ENCODE measurements around the gene SMARCD1.
"Not testable (repeated sequence)": the region's sequence is repeated elsewhere in the genome, so short reads cannot be mapped to it uniquely, and the experiment has no call there.

SMARCD1 gene

DNA sequence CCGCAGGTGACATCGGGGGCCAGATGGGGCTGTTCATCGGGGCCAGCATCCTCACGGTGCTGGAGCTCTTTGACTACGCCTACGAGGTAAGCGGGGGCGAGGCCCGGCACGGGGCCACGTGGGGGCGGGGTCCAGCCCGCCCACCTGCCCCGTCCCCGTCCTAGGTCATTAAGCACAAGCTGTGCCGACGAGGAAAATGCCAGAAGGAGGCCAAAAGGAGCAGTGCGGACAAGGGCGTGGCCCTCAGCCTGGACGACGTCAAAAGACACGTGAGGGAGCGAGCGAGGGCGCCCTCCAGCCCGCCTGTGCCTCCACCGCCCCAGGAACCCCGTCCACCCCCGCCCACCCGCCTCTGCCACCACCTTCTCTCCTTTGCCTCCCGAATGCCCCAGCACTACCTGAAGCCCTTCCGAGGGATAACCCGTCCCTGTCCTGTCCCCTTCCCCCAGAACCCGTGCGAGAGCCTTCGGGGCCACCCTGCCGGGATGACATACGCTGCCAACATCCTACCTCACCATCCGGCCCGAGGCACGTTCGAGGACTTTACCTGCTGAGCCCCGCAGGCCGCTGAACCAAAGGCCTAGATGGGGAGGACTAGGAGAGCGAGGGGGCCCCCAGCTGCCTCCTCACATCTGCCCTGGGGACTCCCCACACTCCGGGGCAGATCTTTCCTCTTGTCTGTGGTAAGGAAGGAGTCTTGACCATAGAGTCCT is 3.9 kb upstream of the SMARCD1 start:
- no peak for DNase-seq

DNA sequence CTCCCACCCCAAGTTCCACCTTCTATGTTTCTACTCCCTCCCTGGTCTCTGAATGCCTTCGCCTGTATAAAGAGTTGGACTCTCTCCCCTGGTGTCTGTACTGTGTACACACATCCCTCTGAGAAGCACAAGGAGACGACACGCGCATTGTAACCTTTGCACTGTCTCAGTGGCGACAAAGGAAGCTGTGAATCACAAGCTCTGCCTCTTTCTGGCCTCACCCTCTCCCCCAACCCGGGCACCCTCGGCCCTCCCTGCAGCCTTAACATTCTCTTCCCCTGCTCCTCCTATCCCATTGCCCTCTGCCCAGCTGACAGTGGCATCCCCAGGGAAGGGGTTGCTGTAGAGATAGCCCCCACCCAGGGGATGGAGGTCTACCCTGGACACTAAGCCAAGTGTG is 2.5 kb upstream of the SMARCD1 start:
- DNase-seq: no peak

DNA sequence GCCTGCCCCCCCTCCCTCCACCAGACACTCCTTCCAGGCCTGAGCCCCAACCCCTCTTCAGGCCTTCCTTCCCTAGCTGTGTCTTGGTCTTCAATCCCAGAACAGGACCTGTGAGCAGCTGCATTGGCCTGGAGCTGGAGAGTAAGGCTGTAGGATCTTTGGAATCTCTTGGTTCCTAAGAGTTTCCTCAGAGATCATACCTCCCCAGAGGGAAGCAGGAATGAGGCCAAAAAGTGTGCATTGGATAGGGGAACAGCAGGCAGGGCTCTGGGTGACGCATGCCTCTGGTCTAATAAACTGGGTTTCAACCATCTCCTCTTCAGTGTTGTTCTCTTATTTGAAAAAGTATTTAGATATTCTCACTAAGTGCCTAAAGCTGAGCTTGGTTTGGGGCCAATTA is 1.8 kb upstream of the SMARCD1 start:
- no peak for DNase-seq

DNA sequence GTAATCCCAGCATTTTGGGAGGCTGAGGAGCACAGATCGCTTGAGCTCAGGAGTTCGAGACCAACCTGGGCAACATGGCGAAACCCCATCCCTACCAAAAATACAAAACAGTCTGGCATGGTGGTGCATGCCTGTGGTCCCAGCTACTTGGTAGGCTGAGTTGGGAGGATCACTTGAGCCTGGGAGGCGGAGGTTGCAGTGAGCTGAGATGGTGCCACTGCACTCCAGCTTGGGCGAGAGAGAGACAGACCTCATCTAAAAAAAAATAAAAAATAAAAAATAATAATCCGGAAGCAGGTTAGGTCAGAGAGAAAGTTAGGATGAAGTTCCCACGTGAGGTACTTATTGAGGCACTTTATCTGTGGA is 750 bp upstream of the SMARCD1 start:
- not testable (repeated sequence) for DNase-seq

DNA sequence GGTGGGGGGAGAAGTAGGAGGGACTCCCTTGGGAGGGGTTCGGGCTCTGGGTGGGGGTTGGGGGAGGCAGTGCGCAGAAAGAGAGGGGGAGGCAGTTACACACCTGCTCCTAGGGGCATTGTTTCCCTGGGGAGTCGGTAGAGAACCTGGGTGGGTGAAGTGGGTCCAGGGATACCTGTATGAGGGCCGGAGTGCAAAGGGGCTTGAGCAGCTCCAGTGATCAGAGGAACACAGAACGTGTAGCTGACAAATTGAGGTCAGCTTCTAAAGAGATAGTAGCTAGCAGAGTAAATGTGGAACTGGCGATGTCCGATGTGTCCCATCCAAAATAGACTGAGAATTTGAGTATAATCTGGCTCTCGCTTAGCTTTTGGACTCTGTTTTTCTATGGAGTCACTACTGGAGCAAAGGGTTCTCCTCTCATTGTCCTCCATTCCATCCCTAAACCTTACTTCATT is 502 bp downstream of the SMARCD1 start:
- DNase-seq: no peak

DNA sequence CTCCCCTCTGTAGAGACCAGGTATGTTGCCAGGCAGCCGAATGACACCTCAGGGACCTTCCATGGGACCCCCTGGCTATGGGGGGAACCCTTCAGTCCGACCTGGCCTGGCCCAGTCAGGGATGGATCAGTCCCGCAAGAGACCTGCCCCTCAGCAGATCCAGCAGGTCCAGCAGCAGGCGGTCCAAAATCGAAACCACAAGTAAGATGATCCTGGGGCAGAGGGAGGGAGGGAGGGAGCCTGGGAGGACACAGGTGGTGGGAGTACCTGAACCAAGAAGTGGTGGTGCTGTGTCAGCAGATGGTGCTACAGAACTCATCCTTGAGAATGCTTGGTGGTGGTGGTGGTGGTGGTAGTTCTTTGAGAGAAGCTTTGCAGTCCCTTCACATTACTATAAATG is 1.0 kb downstream of the SMARCD1 start:
- no peak for DNase-seq

DNA sequence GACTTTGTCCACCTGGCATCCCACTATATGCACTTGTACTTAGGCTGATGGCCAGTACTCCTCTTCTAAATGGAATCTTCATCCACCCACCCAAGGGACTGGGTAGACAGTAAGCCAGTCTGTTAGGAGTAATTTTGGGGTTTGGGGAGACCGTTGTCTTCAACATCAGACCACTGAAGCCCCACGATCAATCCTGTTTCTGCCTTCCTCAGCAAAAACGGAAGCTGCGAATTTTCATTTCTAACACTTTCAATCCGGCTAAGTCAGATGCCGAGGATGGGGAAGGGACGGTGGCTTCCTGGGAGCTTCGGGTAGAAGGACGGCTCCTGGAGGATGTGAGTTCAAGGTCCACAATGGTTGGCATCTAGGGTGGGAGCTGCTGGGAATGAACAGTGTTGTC is 2.0 kb downstream of the SMARCD1 start:
- no peak for DNase-seq

DNA sequence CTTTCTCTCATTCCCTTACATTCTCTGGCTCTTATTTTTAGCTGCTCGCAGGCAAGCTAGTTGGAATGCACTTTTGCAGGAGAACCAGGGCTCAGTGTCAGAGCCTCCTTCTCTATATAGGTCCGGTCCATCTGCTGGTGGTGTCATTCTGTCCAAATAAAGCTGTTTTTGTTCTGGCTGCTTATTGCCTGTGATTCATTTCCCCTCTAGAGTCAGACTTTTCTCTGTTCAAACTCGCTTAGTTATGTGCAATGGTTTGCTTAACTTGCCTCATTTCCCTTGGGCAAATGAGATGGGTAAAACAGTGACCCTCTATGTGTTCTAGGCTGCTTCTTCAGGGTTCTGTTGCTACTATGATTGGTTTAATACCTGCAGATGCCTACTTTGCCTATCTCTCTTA is 2.9 kb downstream of the SMARCD1 start:
- DNase-seq: no peak

DNA sequence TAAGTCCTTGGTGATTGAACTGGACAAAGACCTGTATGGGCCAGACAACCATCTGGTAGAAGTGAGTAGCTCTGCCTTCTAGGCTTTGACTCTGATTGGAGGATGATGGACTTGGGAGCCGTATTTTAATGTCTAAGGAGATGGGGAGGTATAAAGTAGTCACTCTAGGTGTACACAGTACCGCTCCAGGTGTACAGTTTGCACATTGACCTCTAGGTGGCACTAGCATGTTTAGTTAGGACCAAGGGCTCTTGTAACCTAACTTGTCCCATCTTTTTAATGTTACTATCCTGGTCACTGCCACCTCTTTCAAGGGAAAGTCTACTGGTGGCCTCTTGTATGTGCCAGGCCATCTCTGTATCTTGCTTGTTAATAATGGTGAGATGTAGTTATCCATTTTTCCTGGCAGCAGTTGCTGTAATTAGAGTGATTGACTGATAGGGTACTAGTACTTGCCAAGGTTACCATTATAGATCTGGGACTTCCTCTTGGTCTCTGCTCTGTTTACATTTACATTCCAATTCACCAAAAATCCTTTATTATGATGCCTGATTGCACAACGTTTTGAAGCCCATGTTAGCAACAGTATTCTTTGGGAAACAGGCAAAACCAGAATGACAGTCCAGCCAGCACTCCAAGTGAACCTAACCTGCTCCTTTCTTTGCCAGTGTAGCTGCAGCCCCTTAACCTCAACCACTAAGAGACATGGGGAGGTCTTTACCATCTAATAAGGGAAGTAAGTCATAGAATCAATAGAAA is 3.6 kb downstream of the SMARCD1 start:
- peak; percentile 53 to 75 for DNase-seq

DNA sequence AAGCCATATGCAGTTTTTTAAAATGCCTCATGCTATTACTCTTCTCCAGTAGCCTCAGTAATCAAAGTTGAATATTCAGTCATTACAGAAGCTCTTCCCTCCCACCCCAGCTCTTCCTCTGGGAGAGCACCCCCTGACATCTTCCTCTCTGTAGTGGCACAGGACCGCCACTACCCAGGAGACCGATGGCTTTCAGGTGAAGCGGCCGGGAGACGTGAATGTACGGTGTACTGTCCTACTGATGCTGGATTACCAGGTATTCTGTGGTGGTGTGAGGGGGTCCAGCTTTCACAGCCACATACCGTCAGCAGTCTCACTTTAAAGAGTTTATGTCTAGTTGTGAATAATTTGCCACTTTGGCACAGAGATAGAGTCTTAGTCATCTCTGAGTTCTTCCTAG is 4.6 kb downstream of the SMARCD1 start:
- DNase-seq: no peak

DNA sequence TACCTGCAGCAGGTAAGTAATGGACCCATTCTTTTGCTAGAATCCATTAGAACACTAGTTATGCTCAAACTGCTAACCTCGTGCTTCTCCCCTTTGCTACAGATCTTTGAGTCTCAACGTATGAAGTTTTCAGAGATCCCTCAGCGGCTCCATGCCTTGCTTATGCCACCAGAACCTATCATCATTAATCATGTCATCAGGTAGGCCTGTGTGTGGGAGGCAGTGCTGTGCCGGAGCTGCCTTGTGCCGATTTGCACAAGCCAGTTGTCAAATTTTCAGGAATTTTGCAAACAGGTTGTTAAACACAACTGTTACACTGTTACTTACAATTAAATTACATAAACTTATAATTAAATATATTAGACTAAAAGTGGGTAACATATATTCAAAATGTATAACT is 5.2 kb downstream of the SMARCD1 start:
- DNase-seq: no peak

DNA sequence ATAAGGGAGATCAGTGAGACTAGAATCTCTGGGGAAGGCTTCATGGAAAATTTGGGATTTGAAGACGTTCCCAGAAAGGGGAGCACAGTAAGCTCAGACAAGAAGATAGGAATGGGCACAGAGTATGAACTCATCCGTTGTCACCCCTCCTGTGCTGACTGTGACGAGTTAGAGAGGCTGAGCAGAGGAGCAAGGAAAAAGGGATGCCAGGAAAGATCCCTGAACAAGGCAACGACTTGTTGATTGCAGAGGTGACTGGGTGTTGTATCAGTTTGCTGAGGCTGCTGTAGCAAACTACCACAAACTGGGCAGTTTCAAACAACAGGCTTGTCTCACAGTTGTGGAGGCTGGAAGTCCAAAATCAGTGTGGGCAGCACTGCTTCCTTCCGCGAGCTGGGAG is 12.8 kb downstream of the SMARCD1 start:
- DNase-seq: no peak

DNA sequence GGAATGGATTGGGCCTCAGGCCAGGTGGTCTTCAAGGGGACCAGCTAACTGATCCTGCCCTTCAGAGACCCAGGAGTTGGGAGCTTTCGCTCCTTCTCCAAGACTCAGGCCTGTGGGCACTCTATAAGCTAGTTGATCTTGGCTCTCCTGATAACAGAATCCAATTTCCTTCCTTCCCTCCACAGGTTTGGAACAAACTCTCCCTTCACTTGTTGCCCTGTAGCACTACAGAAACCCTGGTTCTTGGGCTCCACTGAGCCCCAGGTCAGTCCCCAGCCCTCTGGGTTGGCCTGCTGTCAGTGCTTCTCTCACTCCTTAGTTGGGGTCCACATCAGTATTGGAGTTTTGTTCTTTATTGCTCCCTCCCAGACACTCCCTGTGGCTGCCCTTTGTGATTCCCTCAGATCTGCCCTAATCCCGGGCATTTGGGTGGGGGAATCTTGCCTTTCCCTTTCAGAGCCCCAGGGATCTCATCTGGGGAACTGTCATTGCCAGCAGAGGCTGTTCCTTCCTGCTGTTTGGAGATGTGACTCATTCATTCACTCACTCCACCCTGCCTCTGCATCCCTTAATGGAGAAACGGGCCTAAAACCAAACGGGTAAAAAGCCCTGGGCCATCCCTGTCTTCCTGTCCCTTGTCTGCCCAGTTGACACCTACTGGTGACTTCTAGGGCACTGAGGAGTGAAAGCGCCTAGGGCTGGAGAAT is 14.3 kb downstream of the SMARCD1 start:
- no peak for DNase-seq

DNA sequence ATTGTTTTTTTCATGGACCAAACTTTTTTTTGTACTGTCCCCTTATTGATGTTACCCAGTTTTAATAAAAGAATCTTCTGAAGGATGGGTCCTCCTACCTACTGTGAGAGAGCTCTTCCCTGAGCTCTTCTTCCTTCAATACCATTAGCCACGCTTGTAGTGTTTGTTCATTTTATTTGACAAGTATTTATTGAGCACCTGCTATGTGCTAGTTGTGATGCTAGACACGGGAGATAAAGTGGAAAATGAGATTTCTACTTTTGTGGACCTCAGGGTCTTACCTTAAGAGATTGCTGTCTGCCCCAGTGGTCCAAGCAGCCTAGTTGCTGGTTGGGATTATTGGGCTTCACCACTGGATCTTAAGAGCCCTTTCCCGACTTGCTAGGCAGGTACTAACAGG is 15.4 kb downstream of the SMARCD1 start:
- no peak for DNase-seq

DNA sequence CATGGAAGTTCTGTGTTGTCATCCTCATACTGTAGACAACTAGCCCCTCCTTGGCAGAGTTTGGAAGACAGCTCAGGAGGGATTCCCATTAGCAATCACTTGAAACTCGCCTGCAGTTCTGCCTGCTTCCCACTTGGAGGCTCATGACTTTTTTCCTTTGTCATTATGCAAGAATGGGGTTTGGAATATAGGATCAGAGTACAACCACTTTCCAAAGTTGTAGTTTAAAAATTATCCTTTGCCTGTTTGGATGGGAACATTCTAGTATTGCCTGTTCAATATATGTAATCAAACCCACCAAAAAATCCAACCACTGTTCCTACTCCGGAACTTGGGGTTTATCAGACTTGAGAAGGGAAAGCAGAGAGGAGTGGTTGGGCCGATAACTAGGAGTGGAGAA is 16.5 kb downstream of the SMARCD1 start:
- no peak for DNase-seq

DNA sequence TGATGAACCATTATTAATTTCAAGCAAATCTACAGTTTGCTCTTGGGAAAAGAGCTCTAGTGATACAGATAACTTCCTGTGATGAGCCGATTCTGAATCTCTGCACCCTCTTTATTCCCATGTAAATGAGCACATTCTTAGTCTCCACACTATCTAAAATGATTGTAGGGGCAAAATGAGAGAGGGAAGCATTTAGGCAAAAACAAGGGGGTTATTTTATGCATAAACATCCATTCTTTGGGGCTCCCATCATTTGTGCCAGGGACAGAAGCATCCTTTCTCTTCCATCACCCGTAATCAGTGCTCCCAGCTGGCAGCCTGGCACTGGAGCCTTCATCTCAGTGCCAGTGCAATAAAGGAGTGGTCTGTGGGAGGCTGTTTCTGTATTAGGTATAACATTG is 17.0 kb downstream of the SMARCD1 start:
- no peak for DNase-seq

DNA sequence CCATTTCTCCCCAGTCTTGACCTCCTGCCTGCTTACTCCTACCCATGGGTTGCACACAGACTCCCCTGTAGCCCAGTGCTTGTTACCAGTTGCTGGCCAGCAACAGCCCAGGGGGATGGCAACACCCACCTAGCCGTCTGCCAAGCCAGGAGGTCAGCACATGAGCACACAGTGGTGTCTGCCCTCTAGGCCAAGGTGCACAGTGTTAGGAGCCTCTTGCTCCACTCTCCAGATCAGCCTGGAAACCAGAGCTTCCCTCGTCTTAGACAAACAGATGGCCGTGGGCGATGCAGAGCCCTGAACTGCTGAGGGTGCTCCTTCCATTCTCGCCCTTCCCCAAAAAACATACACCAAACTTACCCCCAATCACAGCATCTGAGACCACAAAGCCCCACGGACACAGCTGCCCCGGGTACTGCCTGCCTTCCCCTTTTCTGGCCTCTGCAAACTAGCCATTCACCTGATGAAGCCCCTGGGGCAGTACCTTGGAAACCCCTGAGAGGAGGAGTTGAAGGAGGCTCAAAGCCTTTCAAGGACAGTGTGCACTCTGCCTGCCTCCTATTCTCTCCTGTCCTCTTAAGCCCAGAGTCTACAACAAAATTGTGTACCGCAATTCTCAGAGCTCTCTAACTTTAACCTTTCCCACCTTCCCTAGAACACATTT is 17.6 kb downstream of the SMARCD1 start:
- no peak for DNase-seq

DNA sequence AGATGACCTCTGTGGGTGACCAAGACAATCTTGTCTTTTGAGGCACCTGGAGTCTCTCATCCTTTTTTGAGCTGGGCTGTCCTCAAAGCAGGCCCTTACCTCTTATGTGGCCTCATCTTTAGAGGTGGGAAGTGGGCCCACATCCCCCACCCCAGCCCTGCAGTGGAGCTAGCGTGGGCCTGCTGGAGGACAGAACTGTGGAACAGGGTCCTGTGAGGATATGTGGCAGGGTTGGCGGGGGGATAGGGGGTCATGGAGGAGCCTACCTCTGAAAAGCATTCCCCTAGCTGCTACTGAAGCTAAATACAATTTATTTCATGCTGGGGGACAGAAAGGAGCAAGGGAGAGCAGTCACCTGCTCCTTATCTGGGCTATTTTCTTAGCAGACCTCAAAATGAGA is 18.2 kb downstream of the SMARCD1 start:
- no peak for DNase-seq

DNA sequence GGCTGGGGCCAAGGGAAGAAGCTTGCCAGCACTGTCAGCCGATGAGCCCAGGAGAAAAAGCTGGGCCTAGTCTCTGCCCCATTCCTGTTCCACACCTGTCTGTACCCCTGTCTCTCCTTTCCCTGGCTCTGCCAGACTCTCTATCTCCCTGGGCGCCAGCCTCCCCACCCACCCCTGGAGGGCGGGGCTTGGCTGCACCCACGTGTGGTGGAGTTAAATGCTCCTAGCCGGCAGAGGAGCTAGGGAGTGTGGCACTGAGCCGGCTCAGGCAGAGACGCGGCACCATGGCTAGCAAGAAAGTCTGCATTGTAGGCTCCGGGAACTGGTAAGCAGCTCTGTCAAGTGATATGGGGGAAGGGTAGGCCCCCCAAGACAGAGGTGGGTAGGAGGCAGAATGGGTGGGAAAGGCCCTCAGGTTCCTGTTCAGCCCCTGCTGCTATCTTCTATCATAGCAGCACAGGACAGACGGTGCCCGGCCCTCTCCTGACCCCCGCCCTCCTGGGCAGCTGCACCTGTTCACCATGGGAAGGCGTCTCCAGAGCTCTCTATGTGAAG is 18.7 kb downstream of the SMARCD1 start, which contains the start of gene GPD1:
GPD1 (plus strand) TSS at position 242 of the 555 bp plus-strand sequence; CDS start at position 285, 43 bp downstream.
- no peak for DNase-seq

DNA sequence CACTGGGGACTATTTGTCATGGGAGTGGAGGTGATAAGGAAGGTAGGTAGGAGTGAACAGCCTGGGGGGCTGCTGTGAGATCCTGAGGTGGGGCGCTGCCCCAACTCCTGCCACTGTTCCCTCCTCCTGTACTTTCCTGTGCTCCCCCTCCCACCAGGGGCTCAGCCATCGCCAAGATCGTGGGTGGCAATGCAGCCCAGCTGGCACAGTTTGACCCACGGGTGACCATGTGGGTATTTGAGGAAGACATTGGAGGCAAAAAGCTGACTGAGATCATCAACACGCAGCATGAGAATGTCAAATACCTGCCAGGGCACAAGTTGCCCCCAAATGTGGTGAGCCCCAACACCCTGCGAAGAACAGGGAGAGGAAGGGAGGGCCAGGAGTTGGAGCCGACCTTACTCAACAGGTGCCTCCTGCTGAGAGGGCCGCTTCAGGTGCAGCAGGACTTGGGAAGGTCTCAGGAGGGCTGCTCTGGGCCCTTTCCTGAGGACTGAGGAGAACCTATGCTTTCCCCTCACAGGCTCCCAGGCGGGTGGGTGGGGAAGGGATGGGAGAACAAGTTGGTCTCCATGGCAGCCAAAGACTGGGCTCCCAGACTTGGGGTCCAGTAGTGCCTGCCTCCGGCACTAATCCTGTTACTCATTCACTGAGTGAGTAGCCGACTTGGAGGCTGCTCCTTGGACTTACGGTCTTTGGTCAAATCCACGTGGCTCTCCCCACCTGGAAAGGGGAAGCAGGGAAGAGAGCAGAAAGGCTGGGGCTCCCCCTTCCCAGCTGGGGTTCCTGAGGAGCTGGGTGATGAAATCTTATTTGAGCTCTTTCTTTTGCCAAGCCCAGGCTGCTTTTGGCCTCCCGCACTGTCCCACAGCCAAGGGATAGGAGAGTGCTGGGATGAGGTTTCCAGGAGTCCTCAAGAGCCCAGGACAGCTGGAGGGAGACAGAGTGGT is 19.6 kb downstream of the SMARCD1 start:
- no peak for DNase-seq

DNA sequence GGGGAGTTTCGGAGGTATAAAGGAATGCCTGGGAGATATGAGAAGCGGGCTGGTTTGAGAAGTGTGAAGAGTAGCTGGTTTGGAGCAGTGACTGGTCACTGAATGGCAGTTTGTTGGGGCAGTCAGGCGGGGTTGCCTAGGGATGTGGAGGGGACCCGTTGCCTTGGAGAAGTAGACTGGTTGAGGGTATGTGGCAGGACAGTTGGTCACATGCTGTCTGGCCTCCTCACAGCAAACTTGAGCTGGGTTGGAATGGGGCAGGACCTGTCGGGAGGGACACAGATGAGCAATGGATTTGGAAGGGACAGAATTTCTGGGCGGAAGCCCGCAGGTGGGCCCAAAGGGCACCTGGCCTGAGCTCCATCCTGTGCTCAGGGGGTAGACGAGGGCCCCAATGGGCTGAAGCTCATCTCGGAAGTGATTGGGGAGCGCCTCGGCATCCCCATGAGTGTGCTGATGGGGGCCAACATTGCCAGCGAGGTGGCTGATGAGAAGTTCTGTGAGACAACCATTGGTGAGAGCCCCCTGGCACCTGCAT is 20.8 kb downstream of the SMARCD1 start:
- DNase-seq: no peak

DNA sequence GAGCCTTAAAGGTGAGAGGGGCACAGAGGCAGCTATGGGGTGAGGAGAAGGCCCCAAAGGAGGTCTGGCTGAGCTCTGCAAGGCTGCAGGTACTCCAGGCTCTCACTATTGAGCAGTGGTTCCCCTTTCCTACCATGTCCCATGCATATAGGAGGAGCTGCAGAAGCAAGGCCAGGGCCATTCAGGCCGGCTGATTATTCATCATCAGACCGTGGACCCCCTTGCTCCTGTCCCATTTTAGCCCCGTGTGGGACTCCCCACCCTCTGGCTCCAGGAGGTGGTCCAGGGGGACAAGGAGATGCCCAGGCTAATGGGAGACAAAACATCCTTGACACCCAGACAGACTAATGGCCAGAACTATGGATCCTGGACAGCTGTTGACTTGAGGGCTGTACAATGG is 21.8 kb downstream of the SMARCD1 start:
- no peak for DNase-seq
